RCC 7860 (cell line): Measurements from ENCODE around the gene DIP2C.
"Not testable (repeated sequence)": the region's sequence is repeated elsewhere in the genome, so short reads cannot be mapped to it uniquely, and the experiment has no call there.

Source experiments
- DNase-seq: peaks from one replicate; pipeline ENCODE4 v3.0.0-alpha.2; 2015; ENCODE audit warnings: low spot score
- FAIRE-seq: peaks from 2 replicates; lab custom pipeline; 2012; peaks lifted over from hg19 to GRCh38; lab: Jason Lieb, UNC

DIP2C gene

DNA sequence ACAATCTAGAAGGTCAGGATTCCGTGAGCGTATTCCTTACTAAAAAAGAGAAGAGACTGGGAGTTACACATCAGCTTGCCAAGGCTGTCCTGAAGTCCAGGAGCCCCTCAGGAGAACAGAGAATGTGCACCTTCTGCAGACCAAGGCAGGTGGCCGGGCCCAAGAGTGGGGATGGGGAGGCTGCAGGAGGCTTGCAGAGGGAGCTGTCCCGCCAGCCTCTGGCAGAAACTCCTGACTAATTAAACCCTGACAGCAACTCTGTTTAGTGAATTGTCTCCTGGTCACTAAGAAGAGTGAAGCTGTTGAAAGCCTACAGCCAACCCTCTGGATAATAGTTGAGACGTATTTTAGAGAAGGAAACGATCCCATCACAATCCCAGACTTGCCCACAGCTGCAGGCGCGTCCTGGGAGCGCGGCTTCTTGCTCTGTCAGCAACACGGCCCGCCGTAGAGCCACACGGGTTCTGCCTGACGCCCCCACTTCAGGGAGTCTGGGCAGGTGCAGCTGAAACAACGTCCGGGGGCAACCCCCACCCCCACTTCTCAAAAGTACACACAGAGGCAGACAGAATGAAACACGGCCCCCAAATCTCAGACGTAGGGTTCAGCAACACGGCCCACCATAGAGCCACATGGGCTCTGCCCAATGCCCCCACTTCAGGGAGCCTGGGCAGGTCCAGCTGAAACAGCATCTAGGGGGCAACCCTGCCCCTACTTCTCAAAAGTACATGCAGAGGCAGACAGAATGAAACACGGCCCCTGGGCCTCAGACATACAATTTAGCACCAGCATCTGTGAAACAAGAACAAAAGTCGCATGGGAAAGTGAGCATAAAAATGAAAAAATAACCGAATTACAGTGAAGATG is 45.2 kb downstream of the DIP2C start:
- DNase-seq (no peak), FAIRE-seq (no peak)

DNA sequence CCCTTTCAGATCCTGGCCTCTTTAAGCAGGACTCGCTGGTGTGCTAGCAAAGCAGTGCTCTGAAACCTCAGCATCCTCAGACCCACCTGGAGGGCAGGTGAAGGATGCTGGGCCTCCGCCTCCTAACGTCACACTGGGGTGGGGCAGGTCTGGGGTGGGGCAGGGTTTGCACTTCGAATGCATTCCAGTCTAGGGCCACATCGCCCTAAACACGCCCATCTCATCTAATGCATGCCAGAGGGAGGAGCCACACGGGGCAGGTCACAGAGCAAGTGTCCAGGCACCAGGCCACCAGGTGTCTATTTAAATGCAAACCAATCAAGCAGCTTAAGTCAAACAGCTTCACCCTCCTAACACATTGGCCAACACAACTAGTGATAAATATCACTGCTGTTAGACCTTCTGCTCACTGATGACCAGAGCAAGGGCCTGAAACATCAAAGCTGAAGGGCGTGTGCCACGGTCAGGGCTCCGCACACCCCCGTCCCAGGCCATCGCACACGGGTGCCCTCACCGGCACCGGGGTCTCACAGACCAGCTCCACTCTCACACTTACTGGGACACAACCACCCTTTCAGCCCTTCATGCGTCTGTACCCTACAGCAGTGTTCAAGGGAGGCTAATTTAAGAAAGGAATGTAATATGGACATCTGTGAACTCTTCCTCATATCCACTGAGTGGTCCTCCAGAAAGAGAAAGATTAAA is 47.1 kb downstream of the DIP2C start:
- FAIRE-seq (no peak), DNase-seq (no peak)

DNA sequence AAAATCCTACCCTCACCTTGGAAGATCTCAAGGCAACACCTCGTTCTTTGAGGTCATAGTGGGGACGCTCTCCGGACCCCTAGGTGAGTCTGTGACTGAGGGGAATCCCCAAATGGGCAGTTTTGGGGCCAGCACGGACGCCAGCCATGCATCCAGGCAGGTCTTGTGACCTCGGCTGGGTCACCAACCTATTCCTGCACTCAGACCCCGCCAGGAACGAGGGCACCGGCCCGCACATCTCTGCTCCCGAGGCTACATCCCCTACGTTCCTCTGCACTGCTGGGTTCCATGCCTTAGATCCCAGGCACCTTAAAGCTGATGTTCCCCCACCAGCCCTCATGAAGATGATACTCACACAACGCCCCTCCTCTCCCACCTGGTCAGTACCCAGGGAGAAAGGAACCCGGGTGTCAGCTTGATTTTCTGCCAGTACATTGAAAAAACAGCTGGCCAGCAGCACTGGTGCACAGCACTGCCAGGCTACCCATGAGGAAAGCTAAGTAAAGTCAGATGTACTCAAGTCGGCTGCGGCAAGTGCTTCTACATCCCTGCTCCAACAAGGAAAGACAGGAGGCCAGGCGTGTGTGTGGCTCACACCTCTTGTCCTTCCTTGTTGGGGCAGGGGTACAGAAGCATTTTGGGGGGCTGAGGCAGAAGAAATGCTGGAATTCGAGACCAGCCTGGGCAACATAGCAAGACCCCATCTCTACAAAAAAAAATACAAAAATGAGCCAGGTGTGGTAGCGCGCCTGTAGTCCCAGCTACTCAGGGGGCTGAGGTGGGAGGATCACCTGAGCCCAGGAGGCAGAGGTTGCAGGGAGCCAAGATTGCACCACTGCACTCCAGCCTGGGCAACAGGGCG is 48.1 kb downstream of the DIP2C start:
- no peak for FAIRE-seq
- no peak for DNase-seq

DNA sequence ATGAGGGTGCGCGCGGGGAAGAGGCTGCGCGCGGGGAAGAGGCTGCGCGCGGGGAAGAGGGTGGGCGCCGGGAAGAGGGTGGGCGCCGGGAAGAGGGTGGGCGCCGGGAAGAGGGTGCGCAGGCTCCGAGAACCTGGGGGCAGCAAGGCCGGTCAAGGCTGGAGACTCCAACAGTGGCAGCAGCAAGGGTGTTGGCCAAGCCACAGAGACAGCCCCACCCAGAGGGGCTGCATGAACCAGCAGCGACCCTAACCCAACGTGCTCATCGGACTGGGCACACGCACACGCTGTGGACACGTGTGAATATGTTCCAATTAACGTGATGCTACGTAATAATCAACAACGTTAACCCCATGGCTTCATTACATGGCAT is 48.8 kb downstream of the DIP2C start:
- no peak for DNase-seq
- no peak for FAIRE-seq

DNA sequence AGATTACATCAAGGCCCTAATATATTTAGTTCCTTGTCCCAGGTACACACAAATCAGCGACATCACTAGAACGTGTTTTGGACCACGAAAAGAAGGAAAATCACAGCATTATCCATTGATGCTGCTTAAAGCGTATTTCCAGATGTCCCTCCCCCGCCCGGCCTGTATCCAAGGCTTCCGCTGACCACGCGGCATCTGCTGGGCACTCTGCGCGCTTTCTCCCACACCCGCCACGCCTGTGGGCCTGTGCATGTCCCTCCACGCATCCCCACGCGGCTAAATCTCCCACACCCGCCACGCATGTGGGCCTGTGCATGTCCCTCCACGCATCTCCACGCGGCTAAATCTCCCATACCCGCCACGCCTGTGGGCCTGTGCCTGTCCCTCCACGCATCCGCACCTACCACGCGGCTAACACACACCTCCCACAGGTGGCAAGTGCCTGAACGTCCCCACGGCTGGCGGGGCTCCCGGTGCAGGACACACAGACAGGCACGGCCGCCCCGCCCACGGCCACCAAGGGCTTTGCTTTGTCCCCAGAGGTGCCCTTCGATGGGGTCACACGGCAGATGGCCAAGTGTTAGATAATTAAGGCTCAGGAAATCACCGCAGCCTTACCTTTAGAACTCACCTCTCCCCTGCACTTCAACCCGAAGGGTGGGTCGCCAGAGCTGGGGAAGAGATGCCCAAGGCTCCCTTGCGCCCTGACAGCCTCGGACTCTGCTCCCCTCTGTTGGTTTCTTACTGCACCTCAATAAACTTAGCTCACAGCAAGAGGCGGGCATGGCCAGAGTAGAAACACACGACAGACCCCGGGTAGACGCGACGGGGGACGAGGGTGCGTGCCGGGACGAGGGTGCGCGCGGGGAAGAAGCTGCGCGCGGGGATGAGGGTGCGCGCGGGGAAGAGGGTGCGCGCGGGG is 49.5 kb downstream of the DIP2C start:
- FAIRE-seq, result no peak
- DNase-seq, result no peak

DNA sequence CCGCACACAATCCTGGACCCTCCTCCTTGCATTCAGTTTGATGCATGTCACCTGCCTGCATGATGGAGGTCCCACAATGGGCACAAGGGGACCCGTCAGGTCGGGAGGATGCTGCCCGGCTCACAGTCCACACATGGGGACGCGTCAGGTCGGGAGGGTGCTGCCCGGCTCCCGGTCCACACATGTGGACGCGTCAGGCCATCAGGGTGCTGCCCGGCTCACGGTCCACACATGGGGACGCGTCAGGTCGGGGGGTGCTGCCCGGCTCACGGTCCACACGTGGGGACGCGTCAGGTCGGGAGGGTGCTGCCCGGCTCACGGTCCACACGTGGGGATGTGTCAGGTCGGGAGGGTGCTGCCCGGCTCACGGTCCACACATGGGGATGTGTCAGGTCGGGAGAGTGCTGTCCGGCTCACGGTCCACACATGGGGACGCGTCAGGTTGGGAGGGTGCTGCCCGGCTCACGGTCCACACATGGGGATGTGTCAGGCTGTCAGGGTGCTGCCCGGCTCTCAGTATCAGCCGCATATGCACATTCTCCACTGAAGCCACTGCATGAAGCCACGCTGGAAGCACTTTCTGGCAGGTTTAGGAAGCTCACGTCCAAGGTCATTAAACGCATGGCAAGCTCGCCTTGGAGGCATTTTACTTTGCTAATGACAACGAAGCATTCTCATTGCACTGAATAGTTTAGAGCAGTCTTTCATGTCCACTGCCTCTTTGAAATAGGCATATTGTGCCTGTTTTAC is 50.3 kb downstream of the DIP2C start:
- DNase-seq, result no peak
- FAIRE-seq, result no peak

DNA sequence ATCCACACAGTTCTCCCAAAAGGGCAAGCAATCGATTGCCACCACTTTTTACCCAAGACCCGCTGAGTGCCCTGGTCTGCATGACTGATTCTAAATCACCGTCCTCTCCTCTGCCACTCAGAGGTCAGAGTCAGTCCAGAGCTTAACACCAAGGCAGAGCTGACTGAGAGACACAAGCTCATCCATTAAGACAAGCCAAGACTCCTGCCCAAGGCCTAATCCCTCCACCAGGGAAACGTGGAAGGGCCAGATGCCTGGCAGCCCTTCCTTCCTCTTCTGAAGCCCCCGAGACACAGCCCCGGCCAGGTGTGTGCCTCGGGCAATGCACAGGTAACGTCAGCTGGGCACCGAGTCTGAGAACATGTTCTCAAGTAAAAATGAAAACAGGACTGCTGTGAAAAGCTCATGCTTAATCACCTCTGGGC is 51.7 kb downstream of the DIP2C start:
- FAIRE-seq (no peak), DNase-seq (no peak)

DNA sequence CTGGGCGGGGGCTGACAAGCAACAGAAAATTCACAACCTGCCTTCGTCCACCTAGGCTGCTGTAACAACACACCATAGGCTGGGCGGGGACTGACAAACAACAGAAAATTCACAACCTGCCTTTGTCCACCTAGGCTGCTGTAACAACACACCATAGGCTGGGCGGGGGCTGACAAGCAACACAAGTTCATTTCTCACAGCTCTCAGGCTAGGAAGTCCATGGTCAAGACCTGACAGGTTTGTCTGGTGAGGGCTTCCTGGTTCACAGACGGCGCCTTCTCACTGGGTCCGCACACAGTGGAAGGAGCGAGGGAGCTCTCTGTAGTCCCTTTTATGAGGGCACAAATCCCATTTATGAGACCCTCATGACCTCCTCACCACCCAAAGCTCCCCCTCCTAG is 52.2 kb downstream of the DIP2C start:
- FAIRE-seq (no peak), DNase-seq (no peak)

DNA sequence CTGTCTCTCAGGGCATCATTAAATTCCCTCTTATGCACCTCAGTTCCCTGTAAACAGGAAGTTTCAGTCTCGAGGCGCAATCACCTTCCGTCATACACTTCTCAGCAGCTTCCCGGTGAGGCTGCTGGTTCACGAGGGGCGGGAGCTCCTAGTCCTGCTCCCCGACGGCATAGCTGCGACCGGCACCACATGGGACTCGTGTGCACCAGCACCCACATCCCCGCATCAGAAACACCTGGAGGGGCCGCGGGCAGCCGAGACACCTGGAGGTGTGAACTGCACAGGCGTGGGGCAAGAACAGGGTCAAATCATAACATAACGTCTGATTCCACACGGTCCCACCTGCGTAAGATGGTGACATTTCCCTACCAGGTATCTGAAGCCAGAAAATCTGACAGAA is 52.7 kb downstream of the DIP2C start:
- no peak for FAIRE-seq
- no peak for DNase-seq

DNA sequence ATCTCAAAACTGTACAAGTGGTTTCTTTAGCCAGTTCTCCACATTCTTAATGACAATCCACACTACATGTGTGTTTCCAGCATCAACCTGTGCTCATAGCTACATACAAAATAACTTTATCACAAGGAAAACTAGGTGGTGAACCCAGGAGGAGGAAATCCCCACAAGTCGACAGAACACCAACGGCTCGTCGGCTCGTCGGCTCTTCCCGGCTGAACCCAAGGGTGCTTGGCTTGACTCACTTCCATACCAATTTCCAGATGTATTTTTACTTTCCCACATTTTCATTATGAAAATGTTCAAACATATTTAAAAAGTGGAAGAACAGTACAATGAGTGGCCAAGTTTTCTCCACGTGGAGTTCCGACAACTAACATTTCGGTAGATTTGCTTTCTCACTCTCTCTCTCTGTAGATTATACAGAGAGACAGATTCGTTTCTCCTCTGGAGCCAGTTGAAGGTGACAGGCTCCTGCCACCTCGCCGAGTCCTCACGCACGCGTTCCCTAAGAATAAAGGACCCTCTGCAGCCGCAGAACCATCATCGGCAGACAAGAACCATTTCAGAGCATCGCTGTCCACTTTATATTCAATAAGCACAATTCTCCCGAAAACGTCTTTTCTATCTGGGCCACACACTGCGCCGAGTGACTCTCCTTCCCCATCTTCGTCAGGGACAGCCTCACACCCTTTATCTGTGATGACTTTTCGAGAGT is 53.3 kb downstream of the DIP2C start:
- DNase-seq (no peak), FAIRE-seq (no peak)

DNA sequence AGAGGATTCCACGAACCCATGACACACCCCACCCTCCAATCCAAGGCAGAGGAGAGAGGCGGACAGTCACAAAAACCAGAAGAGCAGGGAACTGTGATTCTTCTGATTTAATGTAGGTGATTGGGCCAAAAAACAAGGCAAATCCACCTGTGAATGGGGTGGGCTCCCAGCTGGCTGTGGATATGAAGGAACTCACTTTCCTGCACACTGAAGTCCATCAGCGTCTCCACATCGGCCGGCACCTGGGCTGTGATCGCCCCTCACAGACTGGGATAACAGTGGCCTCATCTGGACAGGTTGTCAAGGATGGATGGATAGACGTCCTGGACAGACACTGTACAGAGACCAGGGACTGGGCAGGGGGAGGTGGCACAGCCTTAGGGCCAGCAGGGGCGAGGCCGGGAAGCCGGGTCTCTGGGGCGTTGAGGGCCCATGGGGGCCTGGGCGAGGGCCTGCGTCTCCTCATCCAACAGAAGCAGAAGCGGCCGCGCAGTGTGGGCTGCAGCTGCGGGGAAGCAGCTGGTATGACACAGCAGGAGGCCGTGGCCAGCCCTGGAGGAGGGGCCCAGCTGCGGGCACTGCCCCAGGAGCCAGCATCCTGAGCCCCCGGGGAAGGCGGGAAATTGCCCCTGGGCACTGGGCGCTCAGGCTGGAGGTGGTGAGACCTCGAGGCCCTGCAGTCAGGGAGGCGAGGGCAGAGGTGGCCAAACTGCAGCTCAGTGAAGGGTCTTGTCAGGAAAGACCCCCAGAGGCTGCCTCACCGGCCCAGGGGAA is 54.2 kb downstream of the DIP2C start:
- FAIRE-seq (no peak), DNase-seq (no peak)

DNA sequence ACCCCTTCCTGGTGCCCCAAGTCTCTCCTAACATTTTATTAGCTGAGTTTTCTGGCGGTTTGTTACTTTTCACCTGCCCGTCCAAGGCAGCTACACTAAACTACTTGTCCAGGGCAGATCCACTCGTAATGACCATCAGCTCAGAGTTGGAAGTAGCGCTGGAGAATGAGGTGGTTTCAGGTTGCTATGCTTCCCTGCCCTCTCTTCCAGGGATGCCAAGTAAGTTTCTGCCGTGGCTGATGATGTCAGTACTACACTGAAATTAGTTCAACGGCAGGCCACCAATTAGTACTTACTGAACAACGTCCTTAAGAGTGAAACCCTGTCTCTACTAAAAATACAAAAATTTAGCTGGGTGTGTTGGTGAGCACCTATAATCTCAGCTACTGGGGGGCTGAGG is 55.2 kb downstream of the DIP2C start:
- DNase-seq, result no peak
- no peak for FAIRE-seq

DNA sequence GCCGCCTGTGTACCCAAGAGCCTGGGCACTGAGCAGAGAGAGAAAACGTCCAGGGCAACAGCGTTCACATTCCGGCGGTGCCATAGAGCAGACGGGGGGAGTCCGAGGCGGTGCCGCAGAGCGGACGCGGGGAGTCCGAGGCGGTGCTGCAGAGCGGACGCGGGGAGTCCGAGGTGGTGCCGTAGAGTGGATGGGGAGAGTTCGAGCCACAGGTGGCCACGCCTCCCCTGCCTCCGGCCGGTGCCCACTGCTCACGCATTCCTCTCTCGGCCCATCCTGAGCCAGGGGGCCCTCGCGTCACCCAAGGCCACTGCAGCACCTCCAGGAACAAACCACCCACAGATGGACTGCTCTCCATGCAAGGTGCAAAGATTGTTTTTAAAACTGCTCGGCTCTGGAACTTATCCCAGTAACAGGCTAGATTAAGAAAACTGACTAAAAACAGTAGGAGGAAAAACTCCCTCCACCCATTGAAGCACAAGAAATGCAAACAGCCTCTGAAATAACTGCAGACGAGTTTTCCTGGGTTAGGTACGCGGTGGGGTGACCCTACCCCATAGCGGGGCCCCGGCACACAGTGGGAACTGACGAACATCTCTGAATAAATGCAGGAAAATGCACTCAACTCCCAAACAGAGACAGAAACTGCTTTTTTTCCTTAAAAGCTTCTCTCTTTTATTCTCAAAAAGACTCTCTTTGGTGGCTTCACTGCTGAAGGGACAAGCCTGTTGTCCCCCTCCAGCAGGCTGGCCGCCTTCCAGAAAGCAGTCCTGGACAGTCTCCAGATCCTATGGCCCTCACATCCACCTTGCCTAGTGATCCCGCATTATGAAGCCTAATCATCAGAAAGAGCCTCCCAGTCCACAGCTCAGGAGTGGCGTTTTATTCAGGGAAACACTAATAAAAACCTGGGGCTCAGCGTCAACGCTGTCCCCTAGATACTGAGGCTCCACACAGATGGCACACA is 55.9 kb downstream of the DIP2C start:
- no peak for FAIRE-seq
- DNase-seq, result no peak

DNA sequence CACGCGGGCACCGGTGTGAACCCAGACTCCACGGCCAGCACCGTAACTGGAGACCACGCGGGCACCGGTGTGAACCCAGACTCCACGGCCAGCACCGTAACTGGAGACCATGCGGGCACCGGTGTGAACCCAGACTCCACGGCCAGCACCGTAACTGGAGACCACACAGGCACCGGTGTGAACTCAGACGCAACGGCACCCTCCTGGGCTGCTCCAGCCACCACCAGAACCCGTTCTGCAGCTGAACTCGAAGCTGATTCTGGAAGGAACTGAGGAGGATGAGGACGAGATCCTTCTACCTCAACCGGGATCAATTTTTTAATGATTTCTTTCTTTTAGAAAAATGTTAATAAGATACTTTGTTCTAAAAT is 56.7 kb downstream of the DIP2C start:
- FAIRE-seq, DNase-seq: not testable (repeated sequence)

DNA sequence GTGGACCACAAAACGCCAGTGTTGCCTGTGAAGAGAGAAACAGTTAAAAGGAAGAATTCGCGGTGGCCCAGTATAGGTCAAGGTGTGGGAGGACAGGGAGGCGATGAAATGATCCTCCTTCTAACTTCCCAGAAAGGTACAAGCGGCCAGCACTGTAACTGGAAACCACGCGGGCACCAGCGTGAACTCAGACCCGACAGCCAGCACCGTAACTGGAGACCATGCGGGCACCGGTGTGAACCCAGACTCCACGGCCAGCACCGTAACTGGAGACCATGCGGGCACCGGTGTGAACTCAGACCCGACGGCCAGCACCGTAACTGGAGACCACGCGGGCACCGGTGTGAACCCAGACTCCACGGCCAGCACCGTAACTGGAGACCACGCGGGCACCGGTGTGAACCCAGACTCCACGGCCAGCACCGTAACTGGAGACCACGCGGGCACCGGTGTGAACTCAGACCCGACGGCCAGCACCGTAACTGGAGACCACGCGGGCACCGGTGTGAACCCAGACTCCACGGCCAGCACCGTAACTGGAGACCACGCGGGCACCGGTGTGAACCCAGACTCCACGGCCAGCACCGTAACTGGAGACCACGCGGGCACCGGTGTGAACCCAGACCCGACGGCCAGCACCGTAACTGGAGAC is 57.2 kb downstream of the DIP2C start:
- DNase-seq, FAIRE-seq: not testable (repeated sequence)

DNA sequence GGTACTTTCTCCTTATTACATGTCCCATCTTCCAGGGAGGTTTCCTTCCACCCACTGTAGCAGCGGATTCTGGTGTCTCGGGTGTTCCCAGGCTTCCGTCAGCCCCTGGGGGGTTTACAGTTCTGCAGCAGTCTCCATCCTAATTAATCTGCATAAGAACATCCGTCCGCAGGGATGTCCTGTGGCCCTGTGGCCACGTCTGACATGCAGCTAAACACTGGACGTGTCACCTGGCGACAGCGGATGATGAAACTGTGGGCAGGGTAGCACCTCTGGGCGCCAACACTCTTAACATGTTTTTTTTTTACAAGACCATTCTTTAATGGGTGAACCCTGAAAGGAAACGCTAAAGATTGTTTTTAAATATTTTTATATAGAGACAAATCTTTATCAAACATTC is 58.2 kb downstream of the DIP2C start:
- FAIRE-seq, result no peak
- no peak for DNase-seq
